Prostate gland (tissue), 2 donors: Measurements from ENCODE around the gene FCHSD2.

Experiments used
- CTCF ChIP-seq, 4 experiments: fragments of 200-600 bp in 2 of 4; fragments of 450-650 bp in 2 of 4; sonication (generic) in 2 of 4; IDR thresholded peaks; 1 replicate in 3 of 4; 2 replicates in 1 of 4; pipeline ENCODE4 v1.5.1; 2016 to 2019; ENCODE audit warnings: antibody characterized with exemption in 4 of 4, mild to moderate bottlenecking in 2 of 4, moderate library complexity in 2 of 4
- POLR2AphosphoS5 ChIP-seq: sonication (generic); formaldehyde crosslinking; IDR thresholded peaks from one replicate; pipeline ENCODE4 v1.6.1; 2017; ENCODE audit warnings: antibody characterized with exemption

- no peak for TF ChIP-seq CTCF (IDR thresholded peaks at IDR 0.05)
- TF ChIP-seq POLR2AphosphoS5, result no peak
Observed at GRCh38 chr11:73099512-73100266, 42.4 kb downstream of the FCHSD2 start.
